SK-N-MC (cell line): ENCODE results near the gene SHFL.

ENCODE experiments used
- DNase-seq: peaks from one replicate; pipeline ENCODE4 v3.0.0-alpha.2; 2011; ENCODE audit warnings: low read depth, low spot score
- H3K27ac ChIP-seq: fragments of 200-600 bp; sonication (generic); 2 replicates; pipeline ENCODE4 v1.5.1; 2016; ENCODE audit warnings: mixed run types
- H3K36me3 ChIP-seq: fragments of 200-600 bp; sonication (generic); 2 replicates; pipeline ENCODE4 v1.6.1; 2017; ENCODE audit warnings: antibody characterized with exemption, low read length, mixed read lengths; ENCODE audit not compliant: insufficient read depth
- H3K4me3 ChIP-seq: fragments of 200-600 bp; sonication (generic); 2 replicates; pipeline ENCODE4 v1.5.1; 2016
- H3K9ac ChIP-seq: fragments of 200-600 bp; sonication (generic); 2 replicates; pipeline ENCODE4 v1.8.0; 2017; ENCODE audit warnings: mixed run types, mixed read lengths; ENCODE audit not compliant: insufficient read length
- H3K9me3 ChIP-seq: fragments of 200-600 bp; sonication (generic); 2 replicates; pipeline ENCODE4 v1.6.1; 2017; ENCODE audit warnings: low read depth, mild to moderate bottlenecking, antibody characterized with exemption, low read length, moderate library complexity, mixed read lengths
- EZH2 ChIP-seq: fragments of 200-600 bp; sonication (generic); IDR thresholded peaks from one replicate; pipeline ENCODE4 v1.6.1; 2017; ENCODE audit warnings: antibody characterized with exemption
- FOXP2 ChIP-seq: optimal IDR thresholded peaks from 2 replicates; pipeline ENCODE3; 2011; ENCODE audit warnings: mild to moderate bottlenecking, moderate library complexity; ENCODE audit not compliant: insufficient read depth; ENCODE audit errors: extremely low read length, control extremely low read depth
- POLR2AphosphoS5 ChIP-seq: IDR thresholded peaks from 2 replicates; pipeline ENCODE4 v1.6.1; 2012; ENCODE audit warnings: mild to moderate bottlenecking, low read depth, low read length, borderline replicate concordance

The SHFL gene

GRCh38 chr19:10110972-10111317 lies 24.8 kb downstream of the SHFL start:
- peaks cover 50% of the 10 kb centered on the region for H3K36me3 ChIP-seq
- no peak for DNase-seq
- no peak for TF ChIP-seq EZH2
- TF ChIP-seq POLR2AphosphoS5 = no peak
- no peak for TF ChIP-seq FOXP2
- no peak overlapping the region for H3K4me3 ChIP-seq
- H3K9ac ChIP-seq = no peak overlapping the region
- H3K27ac ChIP-seq = 0 out of 2 replicates have a peak overlapping the region, but pooled peaks have one; percentile 31
- no peaks in the 10 kb centered on the region for H3K9me3 ChIP-seq

GRCh38 chr19:10111405-10111811 lies 25.3 kb downstream of the SHFL start, which contains the start of gene P2RY11:
P2RY11 (plus strand) TSS chr19:10111693; CDS start chr19:10111722, 29 bp downstream.
- no peaks in the 10 kb centered on the region for H3K9me3 ChIP-seq
- DNase-seq = no peak
- H3K9ac ChIP-seq = no peak within 1 kb of the TSS
- H3K27ac ChIP-seq = peak within 1 kb of the TSS; percentile 31; the same call in 1 of the 2 replicates
- no peak within 1 kb of the TSS for H3K4me3 ChIP-seq
- no peak for TF ChIP-seq FOXP2
- peak; percentile 75 for TF ChIP-seq POLR2AphosphoS5
- peaks cover 53% of the 10 kb centered on the region for H3K36me3 ChIP-seq

- Histone ChIP-seq H3K9ac (no peak overlapping the region), H3K9me3 (no peaks in the 10 kb centered on the region), H3K27ac (peak overlapping the region; percentile 21; the same call in 1 of the 2 replicates), H3K36me3 (peaks cover 55% of the 10 kb centered on the region), H3K4me3 (no peak overlapping the region)
- TF ChIP-seq POLR2AphosphoS5 (peak; percentile 64), EZH2 (no peak)
- no peak for DNase-seq
Observed at GRCh38 chr19:10112037-10112761, 26.1 kb downstream of the SHFL start.

- no peak overlapping the region for H3K9ac ChIP-seq
- TF ChIP-seq FOXP2 = no peak
- TF ChIP-seq POLR2AphosphoS5 = peak; percentile 57
- no peak for TF ChIP-seq EZH2
- DNase-seq = no peak
- no peaks in the 10 kb centered on the region for H3K9me3 ChIP-seq
- H3K36me3 ChIP-seq = peaks cover 53% of the 10 kb centered on the region
- no peak overlapping the region for H3K4me3 ChIP-seq
- peak overlapping the region; percentile 64 for H3K27ac ChIP-seq
Observed at GRCh38 chr19:10112895-10113591, 26.9 kb downstream of the SHFL start.

GRCh38 chr19:10113592-10113963 lies 27.5 kb downstream of the SHFL start:
- no peaks in the 10 kb centered on the region for H3K9me3 ChIP-seq
- no peak overlapping the region; the same call in 1 of the 2 replicates for H3K27ac ChIP-seq
- no peak overlapping the region for H3K4me3 ChIP-seq
- no peak overlapping the region for H3K9ac ChIP-seq
- peaks cover 52% of the 10 kb centered on the region for H3K36me3 ChIP-seq
- TF ChIP-seq FOXP2 (no peak), EZH2 (no peak), POLR2AphosphoS5 (no peak)
- DNase-seq = no peak

GRCh38 chr19:10113964-10114650 lies 28.0 kb downstream of the SHFL start:
- DNase-seq = no peak
- TF ChIP-seq EZH2 = no peak
- TF ChIP-seq FOXP2 = no peak
- TF ChIP-seq POLR2AphosphoS5 = no peak
- Histone ChIP-seq H3K36me3 (peaks cover 46% of the 10 kb centered on the region), H3K4me3 (no peak overlapping the region), H3K9me3 (no peaks in the 10 kb centered on the region), H3K27ac (no peak overlapping the region), H3K9ac (no peak overlapping the region)

- no peak for TF ChIP-seq EZH2
- 0 out of 2 replicates have a peak, but pooled peaks have one; percentile 9 for TF ChIP-seq POLR2AphosphoS5
- TF ChIP-seq FOXP2 = no peak
- H3K9me3 ChIP-seq = no peaks in the 10 kb centered on the region
- H3K27ac ChIP-seq = no peak overlapping the region
- H3K36me3 ChIP-seq = peaks cover 39% of the 10 kb centered on the region
- H3K4me3 ChIP-seq = no peak overlapping the region
- H3K9ac ChIP-seq = no peak overlapping the region
- no peak for DNase-seq
Observed at GRCh38 chr19:10114651-10115391, 28.7 kb downstream of the SHFL start.
